DND-41 (cell line): Measurements from ENCODE around the gene DNM2.

ENCODE experiments used
- EZH2 ChIP-seq: IDR thresholded peaks from 3 replicates; pipeline ENCODE4 v1.6.1; 2012; ENCODE audit warnings: borderline replicate concordance, low read depth, mild to moderate bottlenecking, moderate library complexity, low read length, inconsistent platforms; ENCODE audit not compliant: severe bottlenecking
- TF ChIP-seq, protein P1 (sequence below): IDR thresholded peaks from 2 replicates; pipeline ENCODE4 v1.5.1; 2012; ENCODE audit warnings: borderline replicate concordance, low read length, moderate library complexity, mild to moderate bottlenecking; ENCODE audit not compliant: poor library complexity, severe bottlenecking; ENCODE audit errors: extremely low read depth

- TF ChIP-seq, protein P1, sequence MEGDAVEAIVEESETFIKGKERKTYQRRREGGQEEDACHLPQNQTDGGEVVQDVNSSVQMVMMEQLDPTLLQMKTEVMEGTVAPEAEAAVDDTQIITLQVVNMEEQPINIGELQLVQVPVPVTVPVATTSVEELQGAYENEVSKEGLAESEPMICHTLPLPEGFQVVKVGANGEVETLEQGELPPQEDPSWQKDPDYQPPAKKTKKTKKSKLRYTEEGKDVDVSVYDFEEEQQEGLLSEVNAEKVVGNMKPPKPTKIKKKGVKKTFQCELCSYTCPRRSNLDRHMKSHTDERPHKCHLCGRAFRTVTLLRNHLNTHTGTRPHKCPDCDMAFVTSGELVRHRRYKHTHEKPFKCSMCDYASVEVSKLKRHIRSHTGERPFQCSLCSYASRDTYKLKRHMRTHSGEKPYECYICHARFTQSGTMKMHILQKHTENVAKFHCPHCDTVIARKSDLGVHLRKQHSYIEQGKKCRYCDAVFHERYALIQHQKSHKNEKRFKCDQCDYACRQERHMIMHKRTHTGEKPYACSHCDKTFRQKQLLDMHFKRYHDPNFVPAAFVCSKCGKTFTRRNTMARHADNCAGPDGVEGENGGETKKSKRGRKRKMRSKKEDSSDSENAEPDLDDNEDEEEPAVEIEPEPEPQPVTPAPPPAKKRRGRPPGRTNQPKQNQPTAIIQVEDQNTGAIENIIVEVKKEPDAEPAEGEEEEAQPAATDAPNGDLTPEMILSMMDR, result no peak
- TF ChIP-seq EZH2, result no peak
Measured at GRCh38 chr19:10678813-10679212, 39.1 kb upstream of the DNM2 start.
